Measurements from ENCODE around the gene LACTBL1. TPM values are rescaled to one million over a fixed set of nuclear protein-coding genes. Genes with fewer than 3 reads are reported as not detected.

Gene LACTBL1
- total and polyA plus RNA-seq, 2 of the 4 experiments (the other 2 are of a cell fraction) = not detected

GRCh38 chr1:22971611-22972405, 858 bp downstream of the LACTBL1 start (continued):
- TF ChIP-seq RAD21 (IDR thresholded peaks at IDR 0.05; ENCODE audit: low read length) (no peak), BHLHE40 (IDR thresholded peaks at IDR 0.05; ENCODE audit: low read depth, low read length) (no peak)

DNA sequence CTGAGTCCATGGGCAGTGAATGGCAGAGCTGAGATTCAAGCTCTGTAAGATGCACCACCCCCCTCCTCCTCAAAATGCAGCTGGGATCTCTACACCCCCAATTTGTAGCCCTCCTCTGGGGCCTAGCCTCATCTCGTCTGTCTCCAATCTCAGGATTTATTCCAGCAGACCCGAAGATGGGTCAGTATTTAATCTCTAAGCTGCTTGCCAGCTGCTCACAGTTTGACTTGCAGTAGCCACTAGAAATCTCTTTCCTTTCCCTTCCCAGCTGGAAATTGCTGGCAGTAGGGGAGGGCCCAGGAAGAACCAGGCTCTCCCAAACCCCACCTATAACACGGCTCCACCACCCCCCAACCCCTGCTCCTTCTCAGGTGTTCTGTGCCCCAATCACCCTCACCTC, 1.5 kb downstream of the LACTBL1 start:
- H2BK120ac ChIP-seq (ENCODE audit: low read depth, low read length) = no peak overlapping the region
- BruUV-seq (replicated peaks) = no TSS peak
- H3K4ac ChIP-seq (ENCODE audit: low read depth, low read length) = no peak overlapping the region
- no peak overlapping the region for H3K14ac ChIP-seq (replicated peaks; ENCODE audit: low read depth, low read length)
- no peak overlapping the region for H3K56ac ChIP-seq (ENCODE audit: extremely low read depth, insufficient read depth, low read length)
- no peaks in the 10 kb centered on the region for H3K36me3 ChIP-seq (ENCODE audit: control insufficient read depth, insufficient read depth, low read length)
- H3K9me3 ChIP-seq (ENCODE audit: control insufficient read depth, insufficient read depth, low read length) = peaks cover 6% of the 10 kb centered on the region
- no peak overlapping the region for H2BK5ac ChIP-seq (ENCODE audit: low read depth, low read length, poor library complexity, severe bottlenecking)
- TF ChIP-seq CTCF (conservative IDR thresholded peaks at IDR 0.05; ENCODE audit: low read depth, low read length) (no peak), SMC3 (IDR thresholded peaks at IDR 0.05; ENCODE audit: low read depth, low read length) (no peak), RFX5 (IDR thresholded peaks at IDR 0.05; ENCODE audit: low read depth, low read length) (no peak), CEBPB (IDR thresholded peaks at IDR 0.05; ENCODE audit: low read depth, low read length) (no peak), MXI1 (IDR thresholded peaks at IDR 0.05; ENCODE audit: borderline replicate concordance, low read depth, low read length) (no peak), MAFK (IDR thresholded peaks at IDR 0.05; ENCODE audit: low read depth, low read length) (no peak), MAZ (IDR thresholded peaks at IDR 0.05; ENCODE audit: borderline replicate concordance, low read depth, low read length) (no peak), RCOR1 (IDR thresholded peaks at IDR 0.05; ENCODE audit: insufficient replicate concordance, low read length) (no peak), FOS (IDR thresholded peaks at IDR 0.05; ENCODE audit: low read depth, low read length) (no peak)
- WGBS, 2 experiments (ENCODE audit: extremely low coverage in 2 of 2, insufficient read length in 1 of 2) = 33% methylated on average over 2 of the region's 3 CpGs; no CpG with 5 or more reads in 1 of the 2 experiments
- H3K4me3 ChIP-seq (ENCODE audit: insufficient read depth, low read depth, low read length) = no peak overlapping the region
- no peak overlapping the region for H3K4me2 ChIP-seq (ENCODE audit: low read depth, low read length)
- H2AFZ ChIP-seq (replicated peaks; ENCODE audit: low read length, poor library complexity) = no peak overlapping the region
- no peak overlapping the region for H3K18ac ChIP-seq (ENCODE audit: low read depth, low read length)
- ChIA-PET CTCF (no interaction called here), POLR2A (ENCODE audit: unreplicated experiment) (no interaction called here)
- H3K27ac ChIP-seq (ENCODE audit: insufficient read depth, low read length) = no peak overlapping the region
- in situ Hi-C loops (cut with MboI; ENCODE audit: low sequenced_read_pairs) (loop anchor here (10.0 kb wide), 1 partner anchor 564 kb away; the partner anchor contains the start of gene E2F2), dilution Hi-C loops (cut with HindIII; ENCODE audit: low sequenced_read_pairs, unreplicated experiment) (no loop called here), intact Hi-C loops (cut with micrococcal nuclease) (loop anchor here (10.0 kb wide), 1 partner anchor 664 kb away; no protein-coding TSS in a partner anchor)
- peaks cover 2% of the 10 kb centered on the region; the same call in 1 of the 2 replicates for H3K4me1 ChIP-seq (ENCODE audit: control insufficient read depth, insufficient read depth, low read length)
- H4K91ac ChIP-seq (ENCODE audit: insufficient read depth, low read depth, low read length) = no peak overlapping the region
- no peak overlapping the region for H2BK15ac ChIP-seq (ENCODE audit: low read depth, low read length)
- no peak overlapping the region for H2AK5ac ChIP-seq (ENCODE audit: low read depth, low read length)
- no peak overlapping the region for H4K5ac ChIP-seq (ENCODE audit: low read depth, low read length)
- H4K20me1 ChIP-seq (ENCODE audit: insufficient read depth, low read length) = 0 out of 2 replicates have a peak, but pooled peaks cover 3% of the 10 kb centered on the region
- no peak overlapping the region for H3K23ac ChIP-seq (ENCODE audit: low read depth, low read length)
- peaks cover 49% of the 10 kb centered on the region for H3K27me3 ChIP-seq (ENCODE audit: control insufficient read depth, insufficient read depth, low read length)
- no peaks in the 10 kb centered on the region for H3K9me1 ChIP-seq (ENCODE audit: insufficient read depth, low read length)
- no peak overlapping the region for H4K8ac ChIP-seq (ENCODE audit: low read depth in 2 of 2, low read length in 2 of 2)
- no peak overlapping the region for H3K9ac ChIP-seq (ENCODE audit: low read depth, low read length)
- no peak overlapping the region for H2BK20ac ChIP-seq (ENCODE audit: low read depth, low read length)
- H3K79me1 ChIP-seq (ENCODE audit: low read depth in 1 of 2, low read length in 2 of 2) = no peaks in the 10 kb centered on the region
- ATAC-seq (ENCODE audit: low read depth) = no peak
- no peak overlapping the region for H2AK9ac ChIP-seq (replicated peaks; ENCODE audit: low read depth, low read length, poor library complexity)
- DNase-seq = no peak
